B cell (primary cell): ENCODE data around the gene GBX1. TPM values are rescaled to one million over a fixed set of nuclear protein-coding genes. Genes with fewer than 3 reads are reported as not detected.

Source experiments
- ATAC-seq: fragments of 200-7000 bp; cut with Tn5 transposase; one replicate; pipeline ENCODE4 v1.10.0; 2021; ENCODE audit warnings: low read depth, mild to moderate bottlenecking, moderate number of reproducible peaks, moderate library complexity
- CTCF ChIA-PET: fragments of 350-600 bp; sonication (Branson Sonifier 250); formaldehyde crosslinking; loops from one replicate; lab custom pipeline; 2021; ENCODE audit warnings: antibody characterized with exemption, inconsistent platforms; lab: Charles Lee
- POLR2A ChIA-PET: fragments of 350-600 bp; sonication (Branson Sonifier 250); formaldehyde crosslinking; loops from one replicate; lab custom pipeline; 2021; ENCODE audit warnings: antibody characterized with exemption; lab: Charles Lee
- DNase-seq: peaks from one replicate; pipeline ENCODE4 v3.0.0; 2013
- H2AFZ ChIP-seq: 2 replicates; pipeline ENCODE4 v1.6.1; 2012; ENCODE audit warnings: mild to moderate bottlenecking, low read depth, low read length; ENCODE audit not compliant: insufficient read depth, poor library complexity, severe bottlenecking
- H3K27ac ChIP-seq, 2 donors: 1 replicate in 1 of 2; 2 replicates in 1 of 2; pipeline ENCODE4 v1.5.1; 2012 to 2013; ENCODE audit warnings: low read length in 2 of 2, mild to moderate bottlenecking in 2 of 2, moderate library complexity in 1 of 2
- H3K27me3 ChIP-seq, 4 experiments: fragments of 200-600 bp in 1 of 4; sonication (generic) in 1 of 4; replicated peaks in 1 of 4; 1 replicate in 2 of 4; 2 replicates in 2 of 4; pipeline versions ENCODE4 v1.6.1 to v1.7.0; 2013 to 2016; ENCODE audit warnings: low read length in 3 of 4, mild to moderate bottlenecking in 2 of 4, mixed read lengths in 1 of 4, moderate library complexity in 1 of 4; ENCODE audit not compliant: insufficient read depth in 4 of 4, control insufficient read depth in 3 of 4; ENCODE audit errors: control extremely low read depth in 1 of 4
- H3K36me3 ChIP-seq, 2 experiments: replicated peaks in 1 of 2; 1 replicate in 1 of 2; 2 replicates in 1 of 2; pipeline versions ENCODE4 v1.6.1 to v1.7.1; 2013; ENCODE audit warnings: low read length in 1 of 2; ENCODE audit not compliant: insufficient read depth in 2 of 2, control insufficient read depth in 1 of 2; ENCODE audit errors: control extremely low read depth in 1 of 2, extremely low read depth in 1 of 2
- H3K4me1 ChIP-seq, 2 donors: fragments of 200-600 bp in 1 of 2; sonication (generic) in 1 of 2; 1 replicate in 1 of 2; 2 replicates in 1 of 2; pipeline versions ENCODE4 v1.5.1 to v1.6.1; 2013 to 2017; ENCODE audit warnings: low read length in 2 of 2; ENCODE audit not compliant: control insufficient read depth in 2 of 2, insufficient read depth in 2 of 2
- H3K4me2 ChIP-seq: replicated peaks from 2 replicates; pipeline ENCODE3; 2012; ENCODE audit warnings: mild to moderate bottlenecking, low read depth, low read length; ENCODE audit not compliant: poor library complexity, severe bottlenecking
- H3K4me3 ChIP-seq, 5 experiments: fragments of 200-600 bp in 1 of 5; sonication (generic) in 1 of 5; 1 replicate in 3 of 5; 2 replicates in 2 of 5; pipeline versions ENCODE4 v1.5.1 to v1.7.0; 2011 to 2016; ENCODE audit warnings: low read length in 4 of 5, mild to moderate bottlenecking in 4 of 5, low read depth in 2 of 5, control low read depth in 1 of 5, moderate library complexity in 1 of 5; ENCODE audit not compliant: insufficient read depth in 1 of 5; ENCODE audit errors: control extremely low read depth in 1 of 5, extremely low read depth in 1 of 5
- H3K79me2 ChIP-seq: fragments of 200-600 bp; sonication (generic); one replicate; pipeline ENCODE4 v1.6.0; 2016; ENCODE audit warnings: low read length; ENCODE audit not compliant: control insufficient read depth, insufficient read depth
- H3K9ac ChIP-seq: fragments of 200-600 bp; sonication (generic); 2 replicates; pipeline ENCODE4 v1.6.1; 2017; ENCODE audit warnings: mild to moderate bottlenecking, low read length, moderate library complexity
- H3K9me3 ChIP-seq, 3 donors: one replicate each; pipeline versions ENCODE4 v1.6.1 to v1.7.1; 2013; ENCODE audit warnings: low read length in 2 of 3; ENCODE audit not compliant: control insufficient read depth in 2 of 3, insufficient read depth in 1 of 3; ENCODE audit errors: control extremely low read depth in 1 of 3
- H4K20me1 ChIP-seq: 2 replicates; pipeline ENCODE4 v1.6.0; 2012; ENCODE audit warnings: mild to moderate bottlenecking, low read length; ENCODE audit not compliant: insufficient read depth, control insufficient read depth, poor library complexity, severe bottlenecking
- H3K27ac Mint-ChIP-seq: one replicate; pipeline ENCODE4 v1.8.0; 2021; ENCODE audit warnings: mixed read lengths
- H3K27me3 Mint-ChIP-seq: one replicate; pipeline ENCODE4 v1.8.0; 2021; ENCODE audit warnings: mixed read lengths
- H3K4me1 Mint-ChIP-seq: one replicate; pipeline ENCODE4 v1.8.0; 2021; ENCODE audit warnings: mixed read lengths
- H3K4me3 Mint-ChIP-seq: one replicate; pipeline ENCODE4 v1.8.0; 2021; ENCODE audit warnings: mixed read lengths
- H3K9me3 Mint-ChIP-seq: one replicate; pipeline ENCODE4 v1.8.0; 2022; ENCODE audit warnings: mixed read lengths; ENCODE audit not compliant: insufficient read depth
- EZH2 ChIP-seq: IDR thresholded peaks from 2 replicates; pipeline ENCODE4 v1.6.1; 2012; ENCODE audit warnings: borderline replicate concordance, low read depth, mild to moderate bottlenecking, moderate library complexity, low read length; ENCODE audit not compliant: insufficient read depth, poor library complexity, severe bottlenecking
- WGBS: methylation state at CpG from one replicate; pipeline ENCODE4 v1.1.5; 2013; ENCODE audit warnings: missing lambda C conversion rate; ENCODE audit not compliant: insufficient coverage; 5-methylcytosine and 5-hydroxymethylcytosine counted together
- intact Hi-C: fragments of 100-400 bp; cut with micrococcal nuclease; formaldehyde crosslinking; loops from one replicate; pipeline ENCODE4 v1.10.0; 2022
- polyA plus RNA-seq: library from polyadenylated mRNA; depleted of rRNA; stranded (reverse); fragments of >200 nt; gene quantifications from 2 replicates; pipeline ENCODE4 v1.2.3, GENCODE V29; 2012
- total RNA-seq, 2 donors: library from RNA; stranded (reverse); fragments of 120-200 nt in 1 of 2; gene quantifications; 1 replicate in 1 of 2; 2 replicates in 1 of 2; pipeline versions ENCODE4 v1.2.3 to v1.2.4, GENCODE V29; 2013 to 2022
- TF ChIP-seq, protein P1 (sequence below): fragments of 200-600 bp; IDR thresholded peaks from one replicate; pipeline ENCODE4 v1.8.0; 2022; ENCODE audit warnings: antibody characterized with exemption, mild to moderate bottlenecking

The GBX1 gene
- total and polyA plus RNA-seq, 2 donors (not counting 1 experiment from before 2014, with no cell fraction given): not detected

- Mint-ChIP-seq H3K9me3 (no peaks in the 10 kb centered on the region), H3K27me3 (peaks cover 10% of the 10 kb centered on the region), H3K4me3 (no peak overlapping the region), H3K27ac (no peak overlapping the region), H3K4me1 (no peaks in the 10 kb centered on the region)
- Histone ChIP-seq H3K4me3 (no peak overlapping the region), H3K9ac (no peak overlapping the region), H3K27ac (no peak overlapping the region), H3K9me3 (no peaks in the 10 kb centered on the region), H3K36me3 (no peaks in the 10 kb centered on the region), H2AFZ (no peak overlapping the region), H3K4me2 (no peak overlapping the region), H3K27me3 (peaks cover 0 to 2% (median 0%) of the 10 kb centered on the region in 4 experiments), H3K4me1 (no peaks in the 10 kb centered on the region), H3K79me2 (no peaks in the 10 kb centered on the region), H4K20me1 (no peaks in the 10 kb centered on the region)
- POLR2A ChIA-PET: no interaction called here
- ATAC-seq (no peak), DNase-seq (no peak)
- intact Hi-C loops: no loop called here
- no peak for TF ChIP-seq EZH2
- TF ChIP-seq, protein P1, sequence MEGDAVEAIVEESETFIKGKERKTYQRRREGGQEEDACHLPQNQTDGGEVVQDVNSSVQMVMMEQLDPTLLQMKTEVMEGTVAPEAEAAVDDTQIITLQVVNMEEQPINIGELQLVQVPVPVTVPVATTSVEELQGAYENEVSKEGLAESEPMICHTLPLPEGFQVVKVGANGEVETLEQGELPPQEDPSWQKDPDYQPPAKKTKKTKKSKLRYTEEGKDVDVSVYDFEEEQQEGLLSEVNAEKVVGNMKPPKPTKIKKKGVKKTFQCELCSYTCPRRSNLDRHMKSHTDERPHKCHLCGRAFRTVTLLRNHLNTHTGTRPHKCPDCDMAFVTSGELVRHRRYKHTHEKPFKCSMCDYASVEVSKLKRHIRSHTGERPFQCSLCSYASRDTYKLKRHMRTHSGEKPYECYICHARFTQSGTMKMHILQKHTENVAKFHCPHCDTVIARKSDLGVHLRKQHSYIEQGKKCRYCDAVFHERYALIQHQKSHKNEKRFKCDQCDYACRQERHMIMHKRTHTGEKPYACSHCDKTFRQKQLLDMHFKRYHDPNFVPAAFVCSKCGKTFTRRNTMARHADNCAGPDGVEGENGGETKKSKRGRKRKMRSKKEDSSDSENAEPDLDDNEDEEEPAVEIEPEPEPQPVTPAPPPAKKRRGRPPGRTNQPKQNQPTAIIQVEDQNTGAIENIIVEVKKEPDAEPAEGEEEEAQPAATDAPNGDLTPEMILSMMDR: no peak
- CTCF ChIA-PET: interaction anchor here (1.2 kb wide), 1 partner anchor 21 kb away, joined by 5 read pairs; no protein-coding TSS in a partner anchor
- 71% methylated on average over 3 of the region's 3 CpGs for WGBS
Measured at GRCh38 chr7:151102991-151103390, 64.5 kb downstream of the GBX1 start.

DNA sequence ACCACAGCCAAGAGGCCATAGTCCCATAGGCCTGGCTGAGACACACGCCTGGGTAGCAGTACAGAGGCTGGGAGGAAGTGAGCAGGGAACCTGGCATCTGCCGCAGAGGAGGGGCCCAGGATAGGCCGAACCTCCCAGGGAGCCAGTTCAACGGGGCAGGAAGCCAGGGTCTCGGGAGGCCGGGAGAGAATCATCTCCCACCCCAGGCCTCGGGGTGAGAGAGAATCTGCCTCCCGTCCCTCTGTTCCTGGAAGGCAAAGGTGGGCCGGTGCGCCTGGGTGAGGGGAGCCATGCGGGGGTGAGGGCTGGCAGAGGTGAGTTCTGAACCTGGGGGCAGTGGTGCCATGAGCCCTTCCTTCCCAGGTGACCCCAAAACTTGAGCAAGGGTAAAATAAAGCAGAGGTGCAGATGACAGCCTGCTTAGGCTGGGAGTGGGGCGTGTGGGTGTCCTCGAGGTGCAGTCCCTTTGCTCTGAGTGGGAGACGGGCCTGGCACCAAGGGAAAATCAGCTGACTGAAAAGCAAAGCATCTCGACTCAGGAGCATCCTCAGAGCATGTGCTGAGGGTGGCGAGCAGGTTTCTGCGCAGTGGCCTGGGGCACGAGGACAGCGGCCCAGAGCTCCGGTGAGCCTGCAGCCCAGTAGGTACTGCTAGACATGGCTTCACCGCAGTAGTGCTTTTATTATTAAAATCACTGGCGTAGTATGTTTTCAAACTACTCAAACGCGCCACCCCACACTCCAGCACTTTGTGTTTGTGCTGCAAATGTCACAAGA, 65.7 kb downstream of the GBX1 start:
- no peaks in the 10 kb centered on the region for H3K9me3 ChIP-seq
- no peak overlapping the region for H3K4me2 ChIP-seq
- no peak overlapping the region for H3K9ac ChIP-seq
- H3K27me3 Mint-ChIP-seq: peaks cover 10% of the 10 kb centered on the region
- ChIA-PET CTCF (interaction anchor here (1.0 kb wide), 1 partner anchor 9 kb away, joined by 3 read pairs; no protein-coding TSS in a partner anchor), POLR2A (no interaction called here)
- H3K27ac Mint-ChIP-seq: no peak overlapping the region
- TF ChIP-seq, protein P1: no peak
- TF ChIP-seq EZH2: no peak
- H3K4me3 Mint-ChIP-seq: no peak overlapping the region
- WGBS: 82% methylated on average over 22 of the region's 24 CpGs
- no peak overlapping the region for H3K4me3 ChIP-seq
- no peaks in the 10 kb centered on the region for H3K36me3 ChIP-seq
- no peak overlapping the region for H3K27ac ChIP-seq
- H3K9me3 Mint-ChIP-seq: no peaks in the 10 kb centered on the region
- H3K27me3 ChIP-seq: peaks cover 0 to 2% (median 0%) of the 10 kb centered on the region in 4 experiments
- ATAC-seq (no peak), DNase-seq (no peak)
- H3K79me2 ChIP-seq: no peaks in the 10 kb centered on the region
- no peaks in the 10 kb centered on the region for H4K20me1 ChIP-seq
- H3K4me1 Mint-ChIP-seq: no peaks in the 10 kb centered on the region
- intact Hi-C loops: no loop called here
- no peak overlapping the region for H2AFZ ChIP-seq
- H3K4me1 ChIP-seq: no peaks in the 10 kb centered on the region
